MCF 10A (cell line): Measurements from ENCODE around the gene AGPS. TPM values are rescaled to one million over a fixed set of nuclear protein-coding genes. Genes with fewer than 3 reads are reported as not detected.

Source experiments
- BruUV-seq: library from RNA; stranded (reverse); fragments of 400-500 nt; replicated peaks from 2 replicates; lab custom pipeline; 2021; lab: Mats Ljungman, UMichigan
- CTCF ChIA-PET: fragments of 300-600 bp; sonication (Branson Sonifier 250); formaldehyde crosslinking; extraction: SDS; loops from one replicate; lab custom pipeline; 2021; ENCODE audit warnings: antibody characterized with exemption, inconsistent platforms; lab: Yijun Ruan, JAX
- POLR2A ChIA-PET: fragments of 300-600, 350-650 bp; sonication (Branson Sonifier 250); formaldehyde crosslinking; extraction: SDS; loops from one replicate; lab custom pipeline; 2020; ENCODE audit warnings: antibody characterized with exemption, inconsistent platforms; lab: Yijun Ruan, JAX
- DNase-seq: peaks from one replicate; pipeline ENCODE4 v3.0.0-alpha.2; 2018; ENCODE audit not compliant: unreplicated experiment
- H3K27ac Mint-ChIP-seq: one replicate; pipeline ENCODE4 v1.8.0; 2022; ENCODE audit warnings: mild to moderate bottlenecking, low read depth, mixed read lengths; ENCODE audit not compliant: unreplicated experiment
- H3K27me3 Mint-ChIP-seq: one replicate; pipeline ENCODE4 v1.8.0; 2022; ENCODE audit warnings: mixed read lengths; ENCODE audit not compliant: insufficient read depth, unreplicated experiment
- H3K36me3 Mint-ChIP-seq: one replicate; pipeline ENCODE4 v1.8.0; 2022; ENCODE audit warnings: mild to moderate bottlenecking, moderate library complexity, mixed read lengths; ENCODE audit not compliant: insufficient read depth, unreplicated experiment
- H3K4me1 Mint-ChIP-seq: one replicate; pipeline ENCODE4 v1.8.0; 2022; ENCODE audit warnings: mixed read lengths; ENCODE audit not compliant: insufficient read depth, unreplicated experiment
- H3K4me3 Mint-ChIP-seq: one replicate; pipeline ENCODE4 v1.8.0; 2022; ENCODE audit warnings: mild to moderate bottlenecking, moderate library complexity, mixed read lengths; ENCODE audit not compliant: unreplicated experiment
- H3K9me3 Mint-ChIP-seq: one replicate; pipeline ENCODE4 v1.8.0; 2022; ENCODE audit warnings: mixed read lengths; ENCODE audit not compliant: unreplicated experiment
- intact Hi-C: fragments of 100-400 bp; cut with micrococcal nuclease; formaldehyde crosslinking; loops from 2 replicates; pipeline ENCODE4 v1.14.1; 2022
- total RNA-seq: library from RNA; stranded (reverse); gene quantifications from 2 replicates; pipeline ENCODE4 v1.2.3, GENCODE V29; 2022
- TF ChIP-seq, protein P1 (sequence below): fragments of 200-600 bp; IDR thresholded peaks from one replicate; pipeline ENCODE4 v1.8.0; 2022; ENCODE audit warnings: antibody characterized with exemption, mild to moderate bottlenecking; ENCODE audit not compliant: unreplicated experiment

The AGPS gene
- total RNA-seq, 1 experiment from 2014 or later = 49.5 TPM

DNA sequence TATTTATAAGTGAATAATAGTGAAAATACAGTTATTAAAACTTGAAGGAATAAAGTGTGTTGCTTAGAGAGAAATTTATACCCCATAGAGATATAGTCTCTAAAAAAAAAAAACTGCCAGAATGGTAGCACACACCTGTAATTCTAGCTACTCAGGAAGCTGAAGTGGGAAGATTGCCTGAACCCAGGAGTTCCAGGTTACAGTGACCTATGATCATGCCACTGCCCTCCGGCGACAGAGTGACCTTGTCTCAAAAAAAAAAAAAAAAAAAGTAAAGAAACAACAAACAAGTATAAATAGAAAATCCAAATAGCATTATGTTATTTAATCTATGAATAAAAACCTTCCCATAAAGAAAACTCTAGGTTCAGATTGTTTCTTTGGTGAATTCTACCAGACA, 7.4 kb upstream of the AGPS start:
- DNase-seq = no peak
- no peaks in the 10 kb centered on the region for H3K27me3 Mint-ChIP-seq
- H3K4me1 Mint-ChIP-seq = peaks cover 6% of the 10 kb centered on the region
- H3K4me3 Mint-ChIP-seq = no peak overlapping the region
- intact Hi-C loops = no loop called here
- no peaks in the 10 kb centered on the region for H3K9me3 Mint-ChIP-seq
- POLR2A ChIA-PET = interaction anchor here (1.7 kb wide), 1 partner anchor 9 kb away, joined by 8 read pairs; no protein-coding TSS in a partner anchor
- no TSS peak for BruUV-seq
- CTCF ChIA-PET = interaction anchor here (0.6 kb wide), 2 partner anchors 44 to 108 kb away, joined by 3 read pairs; no protein-coding TSS in a partner anchor
- H3K36me3 Mint-ChIP-seq = peaks cover 9% of the 10 kb centered on the region
- TF ChIP-seq, protein P1, sequence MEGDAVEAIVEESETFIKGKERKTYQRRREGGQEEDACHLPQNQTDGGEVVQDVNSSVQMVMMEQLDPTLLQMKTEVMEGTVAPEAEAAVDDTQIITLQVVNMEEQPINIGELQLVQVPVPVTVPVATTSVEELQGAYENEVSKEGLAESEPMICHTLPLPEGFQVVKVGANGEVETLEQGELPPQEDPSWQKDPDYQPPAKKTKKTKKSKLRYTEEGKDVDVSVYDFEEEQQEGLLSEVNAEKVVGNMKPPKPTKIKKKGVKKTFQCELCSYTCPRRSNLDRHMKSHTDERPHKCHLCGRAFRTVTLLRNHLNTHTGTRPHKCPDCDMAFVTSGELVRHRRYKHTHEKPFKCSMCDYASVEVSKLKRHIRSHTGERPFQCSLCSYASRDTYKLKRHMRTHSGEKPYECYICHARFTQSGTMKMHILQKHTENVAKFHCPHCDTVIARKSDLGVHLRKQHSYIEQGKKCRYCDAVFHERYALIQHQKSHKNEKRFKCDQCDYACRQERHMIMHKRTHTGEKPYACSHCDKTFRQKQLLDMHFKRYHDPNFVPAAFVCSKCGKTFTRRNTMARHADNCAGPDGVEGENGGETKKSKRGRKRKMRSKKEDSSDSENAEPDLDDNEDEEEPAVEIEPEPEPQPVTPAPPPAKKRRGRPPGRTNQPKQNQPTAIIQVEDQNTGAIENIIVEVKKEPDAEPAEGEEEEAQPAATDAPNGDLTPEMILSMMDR = no peak
- no peak overlapping the region for H3K27ac Mint-ChIP-seq

DNA sequence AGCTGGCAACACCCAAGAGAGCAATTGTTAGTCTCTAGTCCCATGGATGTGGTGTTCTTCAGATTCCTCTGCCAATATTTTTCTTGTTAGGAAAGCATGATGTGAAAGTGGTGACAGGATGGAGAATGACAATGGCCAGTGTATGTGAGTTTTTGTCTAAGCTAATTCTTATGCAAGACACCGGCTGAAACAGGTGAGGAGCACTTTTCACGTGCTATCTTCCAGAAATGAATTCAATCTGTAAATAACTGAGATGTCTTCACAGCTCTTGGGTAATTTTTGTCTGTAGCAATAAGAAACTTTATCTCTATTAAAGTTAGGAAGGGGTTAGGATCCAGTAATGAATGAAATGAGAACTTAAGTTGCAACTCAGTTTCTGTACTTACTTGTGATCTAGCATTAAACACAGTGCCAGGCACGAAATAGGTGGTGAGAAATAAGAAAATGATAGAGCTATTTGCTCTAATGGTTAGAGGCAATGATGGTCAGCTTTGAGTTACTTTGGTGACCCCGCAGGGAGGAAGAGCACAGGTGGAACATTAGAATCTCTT, 676 bp upstream of the AGPS start:
- CTCF ChIA-PET = interaction anchor here (0.5 to 6.8 kb wide), 7 partner anchors 7 to 408 kb away, joined by 3 to 44 read pairs (median 4); no protein-coding TSS in a partner anchor
- Mint-ChIP-seq H3K27me3 (no peaks in the 10 kb centered on the region), H3K9me3 (no peaks in the 10 kb centered on the region), H3K36me3 (no peaks in the 10 kb centered on the region), H3K4me3 (peak overlapping the region; percentile 96), H3K27ac (peak overlapping the region; percentile 97), H3K4me1 (peaks cover 41% of the 10 kb centered on the region)
- DNase-seq = peak; percentile 8
- TF ChIP-seq, protein P1 = no peak
- POLR2A ChIA-PET = interaction anchor here (0.6 to 4.6 kb wide), 22 partner anchors 10 to 1059 kb away, joined by 3 to 34 read pairs (median 6); partner anchors contain the start of genes HNRNPA3, NFE2L2, PJVK and PRKRA
- BruUV-seq = TSS peak; percentile 48
- intact Hi-C loops = no loop called here

DNA sequence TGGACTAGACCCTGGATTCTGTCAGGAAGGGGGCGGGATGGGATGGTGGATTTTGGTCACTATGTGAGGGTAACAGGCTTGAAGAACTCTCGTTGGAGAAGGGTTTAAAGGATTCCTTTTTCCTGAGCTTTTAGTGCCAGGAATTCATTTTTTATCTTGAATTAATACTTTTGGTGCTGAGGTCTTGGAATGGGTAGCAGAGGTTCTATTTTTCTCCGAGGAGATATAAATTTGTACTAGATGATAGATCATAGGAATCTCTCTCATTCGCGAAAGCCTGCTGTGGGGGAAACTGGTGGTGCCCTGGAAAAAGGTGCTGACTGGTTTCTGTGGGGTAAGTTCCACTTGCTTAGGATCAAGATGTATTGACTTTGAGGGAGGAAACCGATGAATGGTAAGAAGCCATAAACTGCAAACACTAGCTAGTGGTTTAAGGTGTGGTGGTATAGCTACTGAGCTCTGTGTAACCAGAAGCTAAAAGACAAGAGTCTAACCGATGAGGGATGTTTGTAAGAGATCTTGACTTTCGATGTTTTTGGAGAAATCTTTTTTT, 706 bp downstream of the AGPS start:
- peak overlapping the region; percentile 96 for H3K4me3 Mint-ChIP-seq
- intact Hi-C loops = no loop called here
- peaks cover 54% of the 10 kb centered on the region for H3K4me1 Mint-ChIP-seq
- H3K27me3 Mint-ChIP-seq = no peaks in the 10 kb centered on the region
- TSS peak; percentile 49 for BruUV-seq
- H3K36me3 Mint-ChIP-seq = peaks cover 5% of the 10 kb centered on the region
- CTCF ChIA-PET = interaction anchor here (0.6 to 6.8 kb wide), 11 partner anchors 13 to 370 kb away, joined by 3 to 44 read pairs (median 5); no protein-coding TSS in a partner anchor
- POLR2A ChIA-PET = interaction anchor here (0.6 to 4.6 kb wide), 23 partner anchors 8 to 228 kb away, joined by 3 to 34 read pairs (median 5); partner anchors contain the start of genes HNRNPA3 and NFE2L2
- TF ChIP-seq, protein P1 = no peak
- peak; percentile 14 for DNase-seq
- peak overlapping the region; percentile 97 for H3K27ac Mint-ChIP-seq
- no peaks in the 10 kb centered on the region for H3K9me3 Mint-ChIP-seq

DNA sequence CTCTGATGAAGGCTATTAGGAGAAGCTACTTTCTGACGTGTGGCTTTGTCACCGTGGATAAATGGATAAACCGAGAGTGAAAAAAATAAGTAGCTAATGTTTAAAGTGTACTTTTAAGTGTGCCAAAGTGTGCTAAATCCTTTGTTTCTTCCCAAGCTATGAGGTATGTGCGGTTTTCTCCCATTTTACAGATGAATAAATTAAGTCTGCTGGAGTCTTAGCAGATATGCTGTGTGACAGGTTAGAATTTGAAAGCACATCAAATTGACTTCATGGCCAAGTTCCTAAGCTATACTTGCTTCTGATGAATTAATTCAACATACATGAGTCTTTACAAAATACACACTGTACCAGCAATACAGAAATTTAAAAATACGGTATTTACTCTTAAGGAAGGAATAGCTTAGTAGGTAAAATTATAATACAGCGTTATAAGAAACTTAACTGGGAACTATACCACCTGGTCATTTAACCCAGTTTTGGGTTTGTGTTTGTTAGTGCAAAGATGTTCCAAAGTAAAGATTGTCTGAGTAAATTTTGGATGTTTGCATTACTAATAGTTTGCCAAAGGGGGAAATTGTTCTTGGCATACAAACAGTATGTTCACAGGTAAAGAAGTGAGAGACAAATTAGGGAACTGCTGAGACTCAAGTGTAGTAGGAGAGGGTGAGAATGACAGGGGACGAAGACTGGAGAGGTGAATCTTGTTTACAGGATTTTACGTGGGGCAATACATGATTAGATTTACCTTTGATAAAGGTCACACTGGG, 1.4 kb downstream of the AGPS start:
- Mint-ChIP-seq H3K27me3 (no peaks in the 10 kb centered on the region), H3K9me3 (no peaks in the 10 kb centered on the region), H3K27ac (peak overlapping the region; percentile 97), H3K4me1 (peaks cover 61% of the 10 kb centered on the region), H3K36me3 (peaks cover 5% of the 10 kb centered on the region), H3K4me3 (peak overlapping the region; percentile 96)
- ChIA-PET POLR2A (interaction anchor here (0.6 to 4.6 kb wide), 24 partner anchors 9 to 1734 kb away, joined by 3 to 34 read pairs (median 5); partner anchors contain the start of genes HNRNPA3 and NFE2L2), CTCF (interaction anchor here (0.6 to 6.8 kb wide), 13 partner anchors 13 to 370 kb away, joined by 3 to 44 read pairs (median 4); no protein-coding TSS in a partner anchor)
- no TSS peak for BruUV-seq
- no peak for DNase-seq
- intact Hi-C loops = no loop called here
- TF ChIP-seq, protein P1 = no peak
